ENCODE measurements around the gene DIP2C. TPM values are rescaled to one million over a fixed set of nuclear protein-coding genes. Genes with fewer than 3 reads are reported as not detected.

Gene DIP2C
- total RNA-seq, 1 experiment from 2014 or later = 11.0 TPM

DNA sequence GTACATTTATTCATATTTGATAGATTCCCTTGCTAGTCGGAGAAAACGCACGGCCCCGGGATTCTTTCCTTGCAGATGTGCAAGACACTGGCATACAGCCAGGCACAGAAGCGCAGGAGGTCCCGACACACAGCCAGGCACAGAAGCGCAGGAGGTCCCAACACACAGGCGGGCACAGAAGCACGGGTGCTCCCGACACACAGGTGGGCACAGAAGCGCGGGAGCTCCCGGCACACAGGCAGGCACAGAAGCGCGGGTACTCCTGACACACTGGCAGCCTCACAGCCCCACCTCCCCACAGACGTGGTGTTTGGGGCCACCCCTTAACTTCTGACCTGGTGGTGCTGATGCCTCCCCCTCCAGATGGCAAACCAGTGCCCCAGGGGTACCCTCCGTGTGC, 316.9 kb downstream of the DIP2C start:
- Mint-ChIP-seq H3K4me3 (ENCODE audit: low read depth, unreplicated experiment) (no peak overlapping the region), H3K36me3 (ENCODE audit: insufficient read depth, unreplicated experiment) (no peaks in the 10 kb centered on the region), H3K4me1 (ENCODE audit: low read depth, unreplicated experiment) (peaks cover 9% of the 10 kb centered on the region), H3K27me3 (ENCODE audit: unreplicated experiment) (no peaks in the 10 kb centered on the region), H3K27ac (ENCODE audit: unreplicated experiment) (no peak overlapping the region), H3K9me3 (ENCODE audit: low read depth, unreplicated experiment) (peaks cover 2% of the 10 kb centered on the region)
- CTCF ChIA-PET = no interaction called here
- TF ChIP-seq CTCF (IDR thresholded peaks at IDR 0.05; ENCODE audit: unreplicated experiment) = no peak
- no TSS peak for BruUV-seq (replicated peaks)
- no peak for DNase-seq
- intact Hi-C loops (cut with micrococcal nuclease; ENCODE audit: unreplicated experiment) = no loop called here

DNA sequence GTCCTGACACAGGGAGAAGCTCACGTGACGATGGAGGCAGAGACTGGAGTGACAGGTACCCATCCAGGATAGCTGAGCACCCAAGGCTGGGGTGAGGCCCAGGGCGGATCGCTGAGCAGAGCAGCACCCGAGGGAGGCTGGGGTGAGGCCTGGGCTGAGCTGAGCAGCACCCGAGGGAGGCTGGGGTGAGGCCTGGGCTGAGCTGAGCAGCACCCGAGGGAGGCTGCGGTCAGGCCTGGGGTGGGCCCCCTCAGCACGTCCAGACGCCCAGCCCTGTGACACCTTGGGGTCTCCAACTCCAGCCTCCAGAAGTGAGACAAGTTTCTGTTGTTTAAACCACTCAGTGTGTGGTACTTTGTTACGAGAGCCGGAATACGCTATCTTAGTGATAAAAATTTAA, 318.0 kb downstream of the DIP2C start:
- no TSS peak for BruUV-seq (replicated peaks)
- no peak overlapping the region for H3K27ac Mint-ChIP-seq (ENCODE audit: unreplicated experiment)

DNA sequence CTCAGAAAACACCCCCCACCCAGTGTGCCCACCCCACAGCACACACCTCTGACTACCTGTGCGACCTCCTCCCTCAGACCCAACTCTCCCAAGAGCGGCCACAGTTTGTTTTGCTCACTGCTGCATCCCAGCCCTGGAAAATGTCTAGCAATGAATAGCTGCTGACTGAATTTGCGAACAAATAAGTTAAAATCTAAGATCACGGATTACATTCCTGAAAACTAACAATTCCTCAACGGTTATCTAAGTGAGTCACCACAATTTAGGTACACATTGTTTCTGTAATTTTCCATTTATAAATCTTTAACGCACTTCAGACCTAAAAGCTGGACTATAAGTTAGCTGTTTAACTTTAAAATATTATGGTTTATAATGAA, 319.0 kb downstream of the DIP2C start:
- DNase-seq = no peak
- Mint-ChIP-seq H3K36me3 (ENCODE audit: insufficient read depth, unreplicated experiment) (no peaks in the 10 kb centered on the region), H3K9me3 (ENCODE audit: low read depth, unreplicated experiment) (peaks cover 2% of the 10 kb centered on the region), H3K27ac (ENCODE audit: unreplicated experiment) (no peak overlapping the region), H3K4me3 (ENCODE audit: low read depth, unreplicated experiment) (no peak overlapping the region), H3K4me1 (ENCODE audit: low read depth, unreplicated experiment) (peaks cover 9% of the 10 kb centered on the region), H3K27me3 (ENCODE audit: unreplicated experiment) (no peaks in the 10 kb centered on the region)
- TF ChIP-seq CTCF (IDR thresholded peaks at IDR 0.05; ENCODE audit: unreplicated experiment) = no peak
- BruUV-seq (replicated peaks) = no TSS peak
- intact Hi-C loops (cut with micrococcal nuclease; ENCODE audit: unreplicated experiment) = no loop called here
- CTCF ChIA-PET = interaction anchor here (0.6 kb wide), 1 partner anchor 51 kb away, joined by 4 read pairs; no protein-coding TSS in a partner anchor

More for the DNA sequence above, 318.0 kb downstream of the DIP2C start:
- Mint-ChIP-seq H3K4me1 (ENCODE audit: low read depth, unreplicated experiment) (peaks cover 9% of the 10 kb centered on the region), H3K36me3 (ENCODE audit: insufficient read depth, unreplicated experiment) (no peaks in the 10 kb centered on the region), H3K27me3 (ENCODE audit: unreplicated experiment) (no peaks in the 10 kb centered on the region), H3K9me3 (ENCODE audit: low read depth, unreplicated experiment) (peaks cover 2% of the 10 kb centered on the region), H3K4me3 (ENCODE audit: low read depth, unreplicated experiment) (no peak overlapping the region)
- DNase-seq = no peak
- CTCF ChIA-PET = no interaction called here
- no peak for TF ChIP-seq CTCF (IDR thresholded peaks at IDR 0.05; ENCODE audit: unreplicated experiment)
- intact Hi-C loops (cut with micrococcal nuclease; ENCODE audit: unreplicated experiment) = no loop called here

DNA sequence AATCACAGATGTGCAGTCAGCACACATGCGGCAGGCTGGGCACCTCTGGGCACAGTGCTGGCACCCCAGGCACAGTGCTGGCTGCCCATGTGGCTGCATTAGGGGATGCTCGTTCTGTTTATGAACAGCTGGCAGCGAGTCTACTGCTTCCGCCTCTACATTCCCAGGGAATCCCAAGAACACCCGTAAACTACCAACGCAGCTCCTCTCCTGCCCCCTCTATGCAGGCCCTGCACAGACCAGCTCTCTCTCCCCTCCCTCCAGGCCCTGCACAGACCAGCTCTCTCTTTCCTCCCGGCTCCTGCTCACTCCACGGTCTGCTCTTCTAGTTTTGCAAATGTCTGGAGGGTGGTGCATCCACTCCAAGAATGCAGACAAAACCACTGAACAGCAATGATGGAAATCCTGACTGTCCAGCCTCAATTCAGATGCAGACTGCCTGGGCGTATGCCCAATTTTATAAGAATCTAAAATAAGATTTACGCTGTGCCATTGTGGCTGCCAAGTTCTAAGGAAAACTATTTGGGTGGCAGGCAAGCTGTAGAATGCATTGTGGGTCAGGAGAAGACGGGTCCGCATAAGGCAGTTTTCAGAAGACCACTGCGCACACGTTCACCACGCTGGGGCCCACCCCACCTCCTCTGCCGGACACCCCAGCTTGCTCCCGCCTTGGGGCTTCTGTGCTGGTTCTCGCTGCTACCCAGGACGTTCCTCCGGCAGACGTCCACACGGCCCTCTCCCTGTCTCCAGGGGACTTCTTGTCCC, 319.6 kb downstream of the DIP2C start:
- intact Hi-C loops (cut with micrococcal nuclease; ENCODE audit: unreplicated experiment) = no loop called here
- peaks cover 9% of the 10 kb centered on the region for H3K4me1 Mint-ChIP-seq (ENCODE audit: low read depth, unreplicated experiment)
- no TSS peak for BruUV-seq (replicated peaks)
- H3K27me3 Mint-ChIP-seq (ENCODE audit: unreplicated experiment) = no peaks in the 10 kb centered on the region
- no peak overlapping the region for H3K27ac Mint-ChIP-seq (ENCODE audit: unreplicated experiment)
- H3K9me3 Mint-ChIP-seq (ENCODE audit: low read depth, unreplicated experiment) = no peaks in the 10 kb centered on the region
- CTCF ChIA-PET = no interaction called here
- DNase-seq = no peak
- H3K36me3 Mint-ChIP-seq (ENCODE audit: insufficient read depth, unreplicated experiment) = no peaks in the 10 kb centered on the region
- H3K4me3 Mint-ChIP-seq (ENCODE audit: low read depth, unreplicated experiment) = no peak overlapping the region
- TF ChIP-seq CTCF (IDR thresholded peaks at IDR 0.05; ENCODE audit: unreplicated experiment) = no peak

Measured in Calu3 (cell line).